HEK293 (cell line): ENCODE measurements around the gene ROBO1.

ENCODE experiments used
- CTCF ChIA-PET: fragments of 350-600 bp; formaldehyde crosslinking; extraction: SDS; loops from one replicate; lab custom pipeline; 2021; ENCODE audit warnings: antibody characterized with exemption; lab: Yijun Ruan, JAX
- POLR2A ChIA-PET: fragments of 300-600 bp; formaldehyde crosslinking; extraction: SDS; loops from one replicate; lab custom pipeline; 2020; ENCODE audit warnings: antibody characterized with exemption, inconsistent platforms; lab: Yijun Ruan, JAX
- H3K27ac ChIP-seq: fragments of 200-500 bp; sonication (Bioruptor generic); 2 replicates; pipeline ENCODE4 v1.5.1; 2014; ENCODE audit warnings: low read depth, low read length, control low read depth, inconsistent platforms; ENCODE audit errors: extremely low read depth
- H3K36me3 ChIP-seq, 2 experiments: fragments of 200-500 bp in 1 of 2; sonication (Bioruptor generic) in 1 of 2; 1 replicate in 1 of 2; 2 replicates in 1 of 2; pipeline ENCODE4 v1.5.1; 2014 to 2017; ENCODE audit warnings: inconsistent platforms in 2 of 2, low read length in 2 of 2; ENCODE audit not compliant: control insufficient read depth in 2 of 2, insufficient read depth in 1 of 2
- H3K4me1 ChIP-seq: fragments of 200-500 bp; sonication (Bioruptor generic); 2 replicates; pipeline ENCODE4 v1.5.1; 2014; ENCODE audit warnings: mild to moderate bottlenecking, low read length, inconsistent platforms; ENCODE audit not compliant: control insufficient read depth, insufficient read depth
- H3K4me3 ChIP-seq: 2 replicates; pipeline ENCODE4 v1.5.1; 2011; ENCODE audit warnings: low read depth, mild to moderate bottlenecking, control low read depth, low read length, moderate library complexity
- H3K9me3 ChIP-seq: fragments of 200-500 bp; sonication (Bioruptor generic); 2 replicates; pipeline ENCODE4 v1.5.1; 2014; ENCODE audit warnings: low read depth, low read length, inconsistent platforms; ENCODE audit not compliant: control insufficient read depth, insufficient read depth
- ATF2 ChIP-seq: fragments of 450-650 bp; formaldehyde crosslinking; IDR thresholded peaks from 2 replicates; pipeline ENCODE4 v1.5.1; 2016; ENCODE audit warnings: missing biosample characterization, missing genetic modification characterization, low read depth
- BCL6B ChIP-seq: fragments of 450-650 bp; formaldehyde crosslinking; IDR thresholded peaks from 2 replicates; pipeline ENCODE4 v1.5.1; 2017; ENCODE audit warnings: missing biosample characterization, missing genetic modification characterization
- GLI2 ChIP-seq: fragments of 450-650 bp; formaldehyde crosslinking; IDR thresholded peaks from 2 replicates; pipeline ENCODE4; 2017; ENCODE audit warnings: missing biosample characterization, missing genetic modification characterization, low read depth, borderline replicate concordance
- IKZF3 ChIP-seq: fragments of 450-650 bp; IDR thresholded peaks from 2 replicates; pipeline ENCODE4 v1.5.0; 2018; ENCODE audit warnings: missing biosample characterization, mild to moderate bottlenecking, missing genetic modification characterization, moderate library complexity
- PRDM10 ChIP-seq: fragments of 450-650 bp; formaldehyde crosslinking; IDR thresholded peaks from 2 replicates; pipeline ENCODE4 v1.5.1; 2016; ENCODE audit warnings: missing biosample characterization, missing genetic modification characterization
- SETDB1 ChIP-seq: IDR thresholded peaks from one replicate; pipeline ENCODE4 v1.6.1; 2017; ENCODE audit warnings: mild to moderate bottlenecking, low read length, moderate library complexity, mixed read lengths; ENCODE audit not compliant: insufficient read length
- YY2 ChIP-seq: fragments of 450-650 bp; formaldehyde crosslinking; IDR thresholded peaks from 2 replicates; pipeline ENCODE4 v1.5.1; 2016; ENCODE audit warnings: missing biosample characterization, missing genetic modification characterization
- ZBTB1 ChIP-seq: fragments of 450-650 bp; formaldehyde crosslinking; IDR thresholded peaks from 2 replicates; pipeline ENCODE4 v1.5.1; 2016; ENCODE audit warnings: missing biosample characterization, missing genetic modification characterization
- ZEB2 ChIP-seq: fragments of 450-650 bp; formaldehyde crosslinking; IDR thresholded peaks from 2 replicates; pipeline ENCODE4 v1.5.1; 2016; ENCODE audit warnings: missing biosample characterization, missing genetic modification characterization
- ZFP41 ChIP-seq: fragments of 450-650 bp; formaldehyde crosslinking; IDR thresholded peaks from 2 replicates; pipeline ENCODE4 v1.5.1; 2016; ENCODE audit warnings: missing biosample characterization, missing genetic modification characterization, borderline replicate concordance
- ZNF175 ChIP-seq: fragments of 450-650 bp; formaldehyde crosslinking; IDR thresholded peaks from 2 replicates; pipeline ENCODE4 v1.5.1; 2016; ENCODE audit warnings: missing biosample characterization, missing genetic modification characterization
- ZNF248 ChIP-seq: fragments of 450-650 bp; formaldehyde crosslinking; IDR thresholded peaks from 2 replicates; pipeline ENCODE4 v1.5.1; 2017; ENCODE audit warnings: missing biosample characterization, missing genetic modification characterization
- ZNF292 ChIP-seq: fragments of 450-650 bp; formaldehyde crosslinking; IDR thresholded peaks from 2 replicates; pipeline ENCODE4 v1.5.1; 2016; ENCODE audit warnings: low read depth, missing biosample characterization, missing genetic modification characterization, borderline replicate concordance
- ZNF350 ChIP-seq: fragments of 450-650 bp; formaldehyde crosslinking; IDR thresholded peaks from 2 replicates; pipeline ENCODE4 v1.5.0; 2017; ENCODE audit warnings: missing biosample characterization, mild to moderate bottlenecking, missing genetic modification characterization
- ZNF354C ChIP-seq: fragments of 450-650 bp; formaldehyde crosslinking; IDR thresholded peaks from 2 replicates; pipeline ENCODE4 v1.5.1; 2016; ENCODE audit warnings: missing biosample characterization, missing genetic modification characterization, low read depth, borderline replicate concordance
- ZNF548 ChIP-seq: fragments of 450-650 bp; formaldehyde crosslinking; IDR thresholded peaks from 2 replicates; pipeline ENCODE4 v1.5.1; 2016; ENCODE audit warnings: missing biosample characterization, missing genetic modification characterization
- ZNF571 ChIP-seq: fragments of 450-650 bp; formaldehyde crosslinking; IDR thresholded peaks from 2 replicates; pipeline ENCODE4 v1.5.0; 2017; ENCODE audit warnings: missing biosample characterization, missing genetic modification characterization
- ZNF610 ChIP-seq: fragments of 450-650 bp; formaldehyde crosslinking; IDR thresholded peaks from 2 replicates; pipeline ENCODE4 v1.5.1; 2016; ENCODE audit warnings: missing biosample characterization, missing genetic modification characterization, borderline replicate concordance
- ZNF677 ChIP-seq: fragments of 450-650 bp; IDR thresholded peaks from 2 replicates; pipeline ENCODE4 v1.5.0; 2018; ENCODE audit warnings: missing biosample characterization, mild to moderate bottlenecking, missing genetic modification characterization, moderate library complexity
- ZNF785 ChIP-seq: fragments of 450-650 bp; formaldehyde crosslinking; IDR thresholded peaks from 2 replicates; pipeline ENCODE4 v1.5.1; 2016; ENCODE audit warnings: missing biosample characterization, missing genetic modification characterization
- ZNF843 ChIP-seq: fragments of 450-650 bp; formaldehyde crosslinking; IDR thresholded peaks from 2 replicates; pipeline ENCODE4 v1.5.1; 2016; ENCODE audit warnings: missing biosample characterization, missing genetic modification characterization
- ZSCAN4 ChIP-seq: fragments of 450-650 bp; formaldehyde crosslinking; IDR thresholded peaks from 2 replicates; pipeline ENCODE4 v1.5.1; 2017; ENCODE audit warnings: missing biosample characterization, missing genetic modification characterization

Gene ROBO1

GRCh38 chr3:78629544-78629943, 1138.3 kb downstream of the ROBO1 start:
- Histone ChIP-seq H3K4me3 (no peak overlapping the region), H3K36me3 (peaks cover 0 to 84% of the 10 kb centered on the region in 2 experiments), H3K9me3 (no peaks in the 10 kb centered on the region), H3K4me1 (no peaks in the 10 kb centered on the region), H3K27ac (no peak overlapping the region)
- CTCF ChIA-PET, result no interaction called here
- POLR2A ChIA-PET, result no interaction called here
- TF ChIP-seq PRDM10 (tag by site-specific recombination) (no peak), ZSCAN4 (no peak), ZNF785 (tag by site-specific recombination) (no peak), YY2 (tag by site-specific recombination) (no peak), ZNF610 (tag by site-specific recombination) (no peak)

GRCh38 chr3:78621061-78621716, 1146.6 kb downstream of the ROBO1 start:
- H3K36me3 ChIP-seq, result peaks cover 0 to 47% of the 10 kb centered on the region in 2 experiments; a peak in 1 of 3 replicates
- POLR2A ChIA-PET, result no interaction called here
- no peak for TF ChIP-seq SETDB1
- TF ChIP-seq ZEB2 (tag by site-specific recombination), result no peak
- TF ChIP-seq ZNF843 (tag by site-specific recombination), result no peak
- no peak for TF ChIP-seq BCL6B (tag by site-specific recombination)
- TF ChIP-seq GLI2, result no peak
- no peak for TF ChIP-seq ZNF677 (tag by site-specific recombination)
- no peak for TF ChIP-seq ZNF175 (tag by site-specific recombination)
- no peak for TF ChIP-seq ZNF292 (tag by site-specific recombination)
- no peak for TF ChIP-seq ZNF350 (tag by site-specific recombination)
- H3K4me3 ChIP-seq, result no peak overlapping the region
- H3K4me1 ChIP-seq, result no peaks in the 10 kb centered on the region
- H3K27ac ChIP-seq, result no peak overlapping the region
- CTCF ChIA-PET, result interaction anchor here (0.7 kb wide), 1 partner anchor 19 kb away, joined by 4 read pairs; no protein-coding TSS in a partner anchor
- H3K9me3 ChIP-seq, result no peaks in the 10 kb centered on the region

GRCh38 chr3:78614486-78614885, 1153.3 kb downstream of the ROBO1 start:
- Histone ChIP-seq H3K9me3 (no peaks in the 10 kb centered on the region), H3K36me3 (peaks cover 0 to 30% of the 10 kb centered on the region in 2 experiments; a peak in 1 of 3 replicates), H3K4me3 (no peak overlapping the region), H3K27ac (no peak overlapping the region), H3K4me1 (no peaks in the 10 kb centered on the region)
- CTCF ChIA-PET, result interaction anchor here (0.7 kb wide), 1 partner anchor 26 kb away, joined by 4 read pairs; no protein-coding TSS in a partner anchor
- POLR2A ChIA-PET, result no interaction called here
- TF ChIP-seq ZBTB1 (tag by site-specific recombination) (no peak), ATF2 (tag by site-specific recombination) (no peak), ZFP41 (tag by site-specific recombination) (no peak), ZNF354C (tag by site-specific recombination) (no peak), ZNF248 (no peak), ZNF571 (tag by site-specific recombination) (no peak), IKZF3 (tag by site-specific recombination) (no peak), ZNF548 (no peak)
